Measurements from ENCODE around the gene SAP130. TPM values are rescaled to one million over a fixed set of nuclear protein-coding genes. Genes with fewer than 3 reads are reported as not detected.

The SAP130 gene
- total RNA-seq, 4 donors from 2014 or later, result 8.9 to 44.0 (median 11.7) TPM

DNA sequence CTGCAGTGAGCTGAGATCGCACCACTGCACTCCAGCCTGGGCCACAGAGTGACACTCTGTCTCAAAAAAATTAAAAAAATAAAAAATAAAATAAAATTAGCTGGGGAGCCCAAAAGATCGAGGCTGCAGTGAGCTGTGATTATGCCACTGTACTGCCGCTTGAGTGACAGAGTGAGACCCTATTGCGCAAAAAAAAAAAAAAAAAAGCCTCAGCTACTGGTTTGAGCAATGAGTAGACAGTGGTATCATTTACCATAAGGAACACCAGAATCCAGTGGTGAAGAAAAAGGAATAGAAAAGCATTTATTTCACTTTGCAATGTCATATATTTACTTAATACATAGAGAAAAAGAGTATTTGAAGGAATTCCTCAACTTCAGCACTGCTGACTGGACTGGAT lies 3.0 kb downstream of the SAP130 start:
- no peak for TF ChIP-seq CTCF (IDR thresholded peaks at IDR 0.05)
- intact Hi-C loops (cut with DNase I; ENCODE audit: low total_unique reads), result no loop called here

GRCh38 chr2:128017561-128017960 lies 10.3 kb downstream of the SAP130 start:
- H3K4me3 ChIP-seq (ENCODE audit: low read depth, poor library complexity, severe bottlenecking), result no peak overlapping the region
- WGBS, 2 donors, result 89 to 90% methylated on average over 8 of the region's 8 CpGs
- intact Hi-C loops (cut with DNase I; ENCODE audit: low total_unique reads), result no loop called here
- DNase-seq (ENCODE audit: low spot score in 2 of 2), result peak in 1 of 2 donors; percentile 69
- TF ChIP-seq CTCF (IDR thresholded peaks at IDR 0.05) (no peak), POLR2A (IDR thresholded peaks at IDR 0.05) (no peak)

More for the DNA sequence above, 3.0 kb downstream of the SAP130 start:
- no peak overlapping the region for H3K4me3 ChIP-seq (ENCODE audit: low read depth, poor library complexity, severe bottlenecking)
- 91 to 92% methylated on average over 4 of the region's 4 CpGs for whole genome bisulfite sequencing, 2 donors
- DNase-seq (ENCODE audit: low spot score in 2 of 2), result peak in 1 of 2 donors; percentile 10

DNA sequence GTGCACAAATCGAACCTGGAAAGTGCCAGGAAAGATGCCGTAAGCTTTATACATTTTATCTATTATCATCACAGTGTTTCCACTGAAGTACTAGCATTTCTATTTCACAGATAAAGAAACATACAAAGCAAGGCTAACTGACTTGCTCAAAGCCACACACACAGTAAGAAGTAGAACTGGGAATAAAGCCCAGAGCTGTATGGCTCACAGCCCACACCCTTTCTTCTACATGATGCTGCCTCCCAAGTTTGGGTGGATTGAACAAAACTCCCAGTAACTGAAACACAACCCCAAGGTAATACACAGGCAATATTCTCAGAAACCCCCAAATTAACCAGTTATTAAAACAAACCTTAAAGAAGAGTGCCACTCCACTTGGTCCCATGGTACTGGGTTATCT lies 11.2 kb downstream of the SAP130 start:
- WGBS, 2 donors, result 96 to 98% methylated on average over 2 of the region's 2 CpGs
- TF ChIP-seq POLR2A (IDR thresholded peaks at IDR 0.05) (no peak), CTCF (IDR thresholded peaks at IDR 0.05) (no peak)

GRCh38 chr2:128012698-128013097 lies 15.2 kb downstream of the SAP130 start:
- WGBS, 2 donors, result 85 to 89% methylated on average over 3 of the region's 3 CpGs
- no peak for TF ChIP-seq POLR2A (IDR thresholded peaks at IDR 0.05)
- no peak for TF ChIP-seq CTCF (IDR thresholded peaks at IDR 0.05)
- intact Hi-C loops (cut with DNase I; ENCODE audit: low total_unique reads), result no loop called here
- H3K4me3 ChIP-seq (ENCODE audit: low read depth, poor library complexity, severe bottlenecking), result no peak overlapping the region
- DNase-seq (ENCODE audit: low spot score in 2 of 2), result peak in 1 of 2 donors; percentile 12

More for the DNA sequence above, 11.2 kb downstream of the SAP130 start:
- intact Hi-C loops (cut with DNase I; ENCODE audit: low total_unique reads), result no loop called here
- no peak overlapping the region for H3K4me3 ChIP-seq (ENCODE audit: low read depth, poor library complexity, severe bottlenecking)
- DNase-seq (ENCODE audit: low spot score in 2 of 2), result peak in 1 of 2 donors; percentile 7

DNA sequence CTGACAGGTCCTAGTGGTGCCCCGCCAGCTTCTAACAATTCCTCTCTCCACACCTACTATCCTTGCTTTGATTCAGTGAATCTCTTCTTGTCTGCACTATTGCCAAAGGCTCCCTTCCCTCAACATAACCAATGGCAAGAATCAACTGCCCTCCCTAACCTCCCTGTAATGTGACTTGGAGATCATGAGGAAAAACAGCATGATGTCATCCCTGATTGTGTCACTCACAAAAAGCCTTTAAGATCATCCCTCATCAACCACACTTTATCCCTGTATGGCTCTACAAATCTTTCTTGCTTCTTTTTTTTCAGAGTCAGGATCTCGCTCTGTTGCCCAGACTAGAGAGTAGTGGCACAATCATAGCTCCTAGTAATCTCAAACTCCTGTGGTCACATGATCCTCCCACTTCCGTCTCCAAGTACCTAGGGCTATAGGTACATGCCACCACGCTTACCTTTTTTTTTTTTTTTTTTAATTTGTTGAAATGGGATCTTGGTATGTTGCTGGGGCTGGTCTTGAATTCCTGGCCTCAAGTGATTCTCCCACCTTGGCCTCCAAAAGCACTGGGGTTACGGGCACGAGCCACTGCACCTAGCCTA lies 19.7 kb downstream of the SAP130 start:
- H3K4me3 ChIP-seq (ENCODE audit: low read depth, poor library complexity, severe bottlenecking), result no peak overlapping the region
- WGBS, 2 donors, result 95 to 96% methylated on average over 6 of the region's 6 CpGs
- intact Hi-C loops (cut with DNase I; ENCODE audit: low total_unique reads), result no loop called here
- DNase-seq (ENCODE audit: low spot score in 2 of 2), result no peak
- TF ChIP-seq CTCF (IDR thresholded peaks at IDR 0.05) (no peak), POLR2A (IDR thresholded peaks at IDR 0.05) (no peak)

DNA sequence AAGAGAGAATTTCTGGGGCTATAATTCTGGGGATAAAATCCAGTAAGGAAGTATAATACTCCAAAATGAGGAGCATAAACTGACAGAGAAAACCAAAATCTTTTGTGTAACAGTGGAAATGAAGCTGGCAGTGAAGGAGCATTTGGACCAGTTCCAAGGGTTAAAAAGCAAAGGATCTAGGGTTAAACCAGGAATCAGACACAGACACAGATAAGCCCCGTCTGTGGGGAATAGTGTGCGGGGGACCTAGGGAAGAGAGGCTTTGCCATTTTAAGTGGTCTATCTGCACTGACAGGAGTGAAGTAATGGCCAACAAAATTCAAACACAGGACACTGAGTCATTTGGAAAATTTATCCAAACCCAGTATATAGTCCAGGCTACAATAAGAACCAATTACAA lies 23.4 kb downstream of the SAP130 start:
- WGBS, 2 donors, result 85 to 90% methylated on average over 2 of the region's 2 CpGs
- DNase-seq (ENCODE audit: low spot score in 2 of 2), result no peak
- no peak overlapping the region for H3K4me3 ChIP-seq (ENCODE audit: low read depth, poor library complexity, severe bottlenecking)
- TF ChIP-seq POLR2A (IDR thresholded peaks at IDR 0.05) (no peak), CTCF (IDR thresholded peaks at IDR 0.05) (no peak)
- intact Hi-C loops (cut with DNase I; ENCODE audit: low total_unique reads), result no loop called here

Data from lower leg skin (tissue), 4 donors.